ENCODE results near the gene CPNE5.
A peak's percentile ranks its signal among the peaks of the same experiment; 100 is the strongest.

CPNE5 gene

GRCh38 chr6:36844232-36845170 is 5.3 kb upstream of the CPNE5 start:
- H3K27me3 ChIP-seq (ENCODE audit: insufficient read depth, poor library complexity, severe bottlenecking): peaks cover 9% of the 10 kb centered on the region

GRCh38 chr6:36843170-36843569 is 3.9 kb upstream of the CPNE5 start:
- DNase-seq (ENCODE audit: low spot score) (no peak), ATAC-seq (ENCODE audit: low read depth) (no peak)
- peaks cover 22% of the 10 kb centered on the region for H3K27me3 ChIP-seq (ENCODE audit: insufficient read depth, poor library complexity, severe bottlenecking)
- no peaks in the 10 kb centered on the region for H3K9me3 ChIP-seq (ENCODE audit: severe bottlenecking)
- H3K4me3 ChIP-seq (ENCODE audit: severe bottlenecking): no peak overlapping the region
- no peak overlapping the region for H3K27ac ChIP-seq (ENCODE audit: poor library complexity, severe bottlenecking)
- TF ChIP-seq, protein P1, sequence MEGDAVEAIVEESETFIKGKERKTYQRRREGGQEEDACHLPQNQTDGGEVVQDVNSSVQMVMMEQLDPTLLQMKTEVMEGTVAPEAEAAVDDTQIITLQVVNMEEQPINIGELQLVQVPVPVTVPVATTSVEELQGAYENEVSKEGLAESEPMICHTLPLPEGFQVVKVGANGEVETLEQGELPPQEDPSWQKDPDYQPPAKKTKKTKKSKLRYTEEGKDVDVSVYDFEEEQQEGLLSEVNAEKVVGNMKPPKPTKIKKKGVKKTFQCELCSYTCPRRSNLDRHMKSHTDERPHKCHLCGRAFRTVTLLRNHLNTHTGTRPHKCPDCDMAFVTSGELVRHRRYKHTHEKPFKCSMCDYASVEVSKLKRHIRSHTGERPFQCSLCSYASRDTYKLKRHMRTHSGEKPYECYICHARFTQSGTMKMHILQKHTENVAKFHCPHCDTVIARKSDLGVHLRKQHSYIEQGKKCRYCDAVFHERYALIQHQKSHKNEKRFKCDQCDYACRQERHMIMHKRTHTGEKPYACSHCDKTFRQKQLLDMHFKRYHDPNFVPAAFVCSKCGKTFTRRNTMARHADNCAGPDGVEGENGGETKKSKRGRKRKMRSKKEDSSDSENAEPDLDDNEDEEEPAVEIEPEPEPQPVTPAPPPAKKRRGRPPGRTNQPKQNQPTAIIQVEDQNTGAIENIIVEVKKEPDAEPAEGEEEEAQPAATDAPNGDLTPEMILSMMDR (IDR thresholded peaks at IDR 0.05; ENCODE audit: poor library complexity, severe bottlenecking): no peak
- no peaks in the 10 kb centered on the region for H3K36me3 ChIP-seq (ENCODE audit: low read depth)
- no peaks in the 10 kb centered on the region for H3K4me1 ChIP-seq (ENCODE audit: insufficient read depth, poor library complexity, severe bottlenecking)

More at GRCh38 chr6:36844232-36845170, 5.3 kb upstream of the CPNE5 start:
- no peaks in the 10 kb centered on the region for H3K36me3 ChIP-seq (ENCODE audit: low read depth)
- no peaks in the 10 kb centered on the region for H3K4me1 ChIP-seq (ENCODE audit: insufficient read depth, poor library complexity, severe bottlenecking)
- ATAC-seq (ENCODE audit: low read depth) (no peak), DNase-seq (ENCODE audit: low spot score) (no peak)
- H3K9me3 ChIP-seq (ENCODE audit: severe bottlenecking): no peaks in the 10 kb centered on the region
- H3K4me3 ChIP-seq (ENCODE audit: severe bottlenecking): no peak overlapping the region
- H3K27ac ChIP-seq (ENCODE audit: poor library complexity, severe bottlenecking): no peak overlapping the region
- TF ChIP-seq, protein P1 (IDR thresholded peaks at IDR 0.05; ENCODE audit: poor library complexity, severe bottlenecking): no peak

DNA sequence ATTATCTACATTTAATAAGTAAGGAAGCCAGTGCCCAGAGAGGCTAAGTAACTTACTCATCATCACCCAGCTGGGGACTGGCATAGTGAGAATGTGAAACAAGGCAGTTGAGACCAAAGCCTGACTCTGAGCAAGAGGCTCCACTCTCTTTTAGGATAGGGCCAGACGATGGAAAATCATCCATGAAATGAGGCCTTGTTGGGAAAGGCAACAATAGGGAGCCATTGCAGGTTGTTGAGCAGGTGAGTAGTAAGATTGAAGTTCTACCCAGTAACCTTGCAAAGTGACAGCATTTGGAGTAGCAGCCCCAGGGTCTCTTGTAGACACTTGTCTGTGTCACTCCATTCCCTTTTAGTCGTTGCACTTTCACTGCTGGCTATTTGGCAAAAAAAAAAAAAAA is 2.5 kb upstream of the CPNE5 start:
- no peak overlapping the region for H3K27ac ChIP-seq (ENCODE audit: poor library complexity, severe bottlenecking)
- no peak overlapping the region for H3K4me3 ChIP-seq (ENCODE audit: severe bottlenecking)
- ATAC-seq (ENCODE audit: low read depth) (no peak), DNase-seq (ENCODE audit: low spot score) (no peak)
- TF ChIP-seq, protein P1 (IDR thresholded peaks at IDR 0.05; ENCODE audit: poor library complexity, severe bottlenecking): no peak
- H3K36me3 ChIP-seq (ENCODE audit: low read depth): no peaks in the 10 kb centered on the region
- no peaks in the 10 kb centered on the region for H3K4me1 ChIP-seq (ENCODE audit: insufficient read depth, poor library complexity, severe bottlenecking)
- H3K9me3 ChIP-seq (ENCODE audit: severe bottlenecking): no peaks in the 10 kb centered on the region
- H3K27me3 ChIP-seq (ENCODE audit: insufficient read depth, poor library complexity, severe bottlenecking): peaks cover 22% of the 10 kb centered on the region

DNA sequence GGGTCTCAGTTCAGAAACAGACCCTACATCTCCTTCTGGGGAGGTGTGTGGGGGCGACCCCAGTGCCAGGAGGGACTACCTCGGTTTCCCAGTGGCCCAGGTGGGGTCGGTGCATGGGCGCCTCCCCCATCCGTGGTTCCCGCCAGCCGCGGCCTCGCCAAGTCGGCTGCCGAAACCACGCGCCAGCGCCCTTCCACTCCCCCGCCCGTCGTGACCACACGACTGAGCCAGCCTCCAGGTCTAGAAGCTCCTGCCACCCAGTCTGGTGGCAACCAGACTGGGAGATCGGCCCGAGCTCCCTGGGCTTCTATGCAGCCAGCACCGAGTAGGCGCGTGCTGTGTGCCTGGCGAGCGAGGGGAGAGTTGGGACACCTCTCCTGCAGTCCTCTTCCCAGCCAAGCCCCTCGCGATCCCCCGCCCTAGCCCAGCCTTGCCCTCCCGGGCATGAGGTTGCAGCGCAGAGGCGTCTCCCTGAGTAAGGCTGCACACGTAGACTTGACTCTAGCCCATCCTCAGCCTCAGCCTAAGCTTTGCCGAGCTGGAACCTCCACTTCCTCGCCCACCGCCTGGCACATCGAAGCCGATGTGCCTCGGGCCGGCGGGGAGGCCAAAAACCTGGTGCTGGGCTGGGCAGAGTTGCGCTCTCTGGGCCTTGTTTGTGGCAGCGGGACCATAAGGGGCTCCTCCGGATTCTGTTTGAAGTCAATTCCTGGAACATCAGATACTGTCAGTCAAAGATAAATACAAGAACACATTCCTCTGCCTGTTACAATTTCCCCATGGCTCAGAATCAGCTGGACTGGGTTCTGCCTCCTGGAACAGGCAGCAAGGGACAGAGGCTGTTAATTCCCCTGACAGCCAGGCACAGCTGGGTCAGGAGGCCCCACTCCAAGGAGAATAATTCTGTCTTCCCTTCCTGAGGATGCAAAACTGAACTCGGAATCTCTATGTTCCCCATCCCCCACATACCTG is 1.5 kb upstream of the CPNE5 start:
- DNase-seq (ENCODE audit: low spot score) (no peak), ATAC-seq (ENCODE audit: low read depth) (no peak)
- no peaks in the 10 kb centered on the region for H3K9me3 ChIP-seq (ENCODE audit: severe bottlenecking)
- no peaks in the 10 kb centered on the region for H3K36me3 ChIP-seq (ENCODE audit: low read depth)
- H3K27ac ChIP-seq (ENCODE audit: poor library complexity, severe bottlenecking): no peak overlapping the region
- peaks cover 22% of the 10 kb centered on the region for H3K27me3 ChIP-seq (ENCODE audit: insufficient read depth, poor library complexity, severe bottlenecking)
- H3K4me1 ChIP-seq (ENCODE audit: insufficient read depth, poor library complexity, severe bottlenecking): no peaks in the 10 kb centered on the region
- H3K4me3 ChIP-seq (ENCODE audit: severe bottlenecking): peak overlapping the region; percentile 39
- TF ChIP-seq, protein P1 (IDR thresholded peaks at IDR 0.05; ENCODE audit: poor library complexity, severe bottlenecking): no peak

Measured in RWPE2 (cell line).